IMR-90 (cell line): ENCODE measurements around the gene CUX1. TPM values are rescaled to one million over a fixed set of nuclear protein-coding genes. Genes with fewer than 3 reads are reported as not detected.

Experiments
- ATAC-seq: fragments of 200-7000 bp; cut with Tn5 transposase; 2 replicates; pipeline ENCODE4 v1.9.1; 2020; ENCODE audit warnings: low read depth, mild to moderate bottlenecking, moderate library complexity
- BruUV-seq: library from RNA; stranded (reverse); fragments of 400-500 nt; replicated peaks from 2 replicates; lab custom pipeline; 2021; lab: Mats Ljungman, UMichigan
- CTCF ChIA-PET: fragments of 300-600 bp; formaldehyde crosslinking; extraction: SDS; loops from one replicate; lab custom pipeline; 2021; ENCODE audit warnings: antibody characterized with exemption; lab: Yijun Ruan, JAX
- POLR2A ChIA-PET: fragments of 300-600 bp; sonication (Branson Sonifier 250); formaldehyde crosslinking; loops from one replicate; lab custom pipeline; 2022; ENCODE audit warnings: antibody characterized with exemption; ENCODE audit not compliant: unreplicated experiment; lab: Charles Lee
- DNase-seq: peaks from one replicate; pipeline ENCODE4 v3.0.0; 2013
- H2AFZ ChIP-seq: replicated peaks from 2 replicates; pipeline ENCODE3; 2013; ENCODE audit warnings: low read length, mild to moderate bottlenecking; ENCODE audit not compliant: poor library complexity
- H2AK5ac ChIP-seq: 2 replicates; pipeline ENCODE4 v1.6.1; 2013; ENCODE audit warnings: low read depth, low read length, inconsistent platforms
- H2AK9ac ChIP-seq: replicated peaks from 2 replicates; pipeline ENCODE3; 2013; ENCODE audit warnings: mild to moderate bottlenecking, low read depth, low read length, moderate library complexity; ENCODE audit not compliant: poor library complexity
- H2BK120ac ChIP-seq: 2 replicates; pipeline ENCODE4 v1.6.1; 2013; ENCODE audit warnings: low read depth, low read length, inconsistent platforms
- H2BK15ac ChIP-seq: 3 replicates; pipeline ENCODE4 v1.6.1; 2013; ENCODE audit warnings: low read depth, low read length, inconsistent platforms
- H2BK20ac ChIP-seq: 2 replicates; pipeline ENCODE4 v1.6.1; 2013; ENCODE audit warnings: low read depth, mild to moderate bottlenecking, inconsistent platforms, low read length, moderate library complexity
- H2BK5ac ChIP-seq: 2 replicates; pipeline ENCODE4 v1.6.1; 2013; ENCODE audit warnings: mild to moderate bottlenecking, low read depth, low read length, inconsistent platforms; ENCODE audit not compliant: poor library complexity, severe bottlenecking
- H3K14ac ChIP-seq: replicated peaks from 2 replicates; pipeline ENCODE4 v1.6.1; 2013; ENCODE audit warnings: low read depth, low read length, inconsistent platforms
- H3K18ac ChIP-seq: 2 replicates; pipeline ENCODE4 v1.6.1; 2013; ENCODE audit warnings: low read depth, low read length, control low read depth
- H3K23ac ChIP-seq: 2 replicates; pipeline ENCODE4 v1.6.1; 2013; ENCODE audit warnings: low read depth, low read length, inconsistent platforms
- H3K27ac ChIP-seq: 2 replicates; pipeline ENCODE4 v1.5.1; 2013; ENCODE audit warnings: mild to moderate bottlenecking, control low read depth, low read length; ENCODE audit not compliant: insufficient read depth
- H3K27me3 ChIP-seq: 2 replicates; pipeline ENCODE4 v1.6.1; 2013; ENCODE audit warnings: low read length; ENCODE audit not compliant: control insufficient read depth, insufficient read depth
- H3K36me3 ChIP-seq: 2 replicates; pipeline ENCODE4 v1.6.1; 2013; ENCODE audit warnings: low read length, mixed read lengths; ENCODE audit not compliant: control insufficient read depth, insufficient read depth
- H3K4ac ChIP-seq: 2 replicates; pipeline ENCODE4 v1.6.1; 2013; ENCODE audit warnings: low read depth, low read length, inconsistent platforms
- H3K4me1 ChIP-seq: 2 replicates; pipeline ENCODE4 v1.6.1; 2013; ENCODE audit warnings: low read length, mixed read lengths; ENCODE audit not compliant: control insufficient read depth, insufficient read depth
- H3K4me2 ChIP-seq: 2 replicates; pipeline ENCODE4 v1.6.1; 2013; ENCODE audit warnings: low read depth, mild to moderate bottlenecking, control low read depth, low read length, moderate library complexity
- H3K4me3 ChIP-seq: 2 replicates; pipeline ENCODE4 v1.5.1; 2013; ENCODE audit warnings: low read depth, mild to moderate bottlenecking, control low read depth, low read length, moderate library complexity; ENCODE audit not compliant: insufficient read depth
- H3K56ac ChIP-seq: 2 replicates; pipeline ENCODE4 v1.6.1; 2013; ENCODE audit warnings: low read length, inconsistent platforms; ENCODE audit not compliant: insufficient read depth; ENCODE audit errors: extremely low read depth
- H3K79me1 ChIP-seq, 2 experiments: 2 replicates each; pipeline ENCODE4 v1.6.1; 2013; ENCODE audit warnings: low read length in 2 of 2, inconsistent platforms in 1 of 2, low read depth in 1 of 2
- H3K9ac ChIP-seq: 2 replicates; pipeline ENCODE4 v1.6.1; 2013; ENCODE audit warnings: low read depth, low read length, control low read depth
- H3K9me1 ChIP-seq: 2 replicates; pipeline ENCODE4 v1.6.1; 2013; ENCODE audit warnings: low read length, inconsistent platforms; ENCODE audit not compliant: insufficient read depth
- H3K9me3 ChIP-seq: 2 replicates; pipeline ENCODE4 v1.6.1; 2013; ENCODE audit warnings: low read length; ENCODE audit not compliant: control insufficient read depth, insufficient read depth
- H4K20me1 ChIP-seq: 2 replicates; pipeline ENCODE4 v1.6.1; 2013; ENCODE audit warnings: low read length, inconsistent platforms; ENCODE audit not compliant: insufficient read depth
- H4K5ac ChIP-seq: 2 replicates; pipeline ENCODE4 v1.6.1; 2013; ENCODE audit warnings: mild to moderate bottlenecking, low read depth, low read length, control low read depth
- H4K8ac ChIP-seq, 2 experiments: 2 replicates each; pipeline ENCODE4 v1.6.1; 2013; ENCODE audit warnings: low read depth in 2 of 2, low read length in 2 of 2, control low read depth in 1 of 2, inconsistent platforms in 1 of 2
- H4K91ac ChIP-seq: 2 replicates; pipeline ENCODE4 v1.6.1; 2013; ENCODE audit warnings: low read depth, low read length, inconsistent platforms; ENCODE audit not compliant: insufficient read depth
- BHLHE40 ChIP-seq: fragments of 150-350 bp; IDR thresholded peaks from 2 replicates; pipeline ENCODE4 v1.6.1; 2016; ENCODE audit warnings: mild to moderate bottlenecking, low read depth, low read length
- CEBPB ChIP-seq: IDR thresholded peaks from 2 replicates; pipeline ENCODE4 v1.6.1; 2012; ENCODE audit warnings: low read depth, low read length, improper control_type of control experiment
- CHD1 ChIP-seq: IDR thresholded peaks from 2 replicates; pipeline ENCODE4 v1.6.1; 2012; ENCODE audit warnings: low read depth, low read length, improper control_type of control experiment
- FOS ChIP-seq: fragments of 150-350 bp; IDR thresholded peaks from 2 replicates; pipeline ENCODE4 v1.6.1; 2016; ENCODE audit warnings: low read depth, low read length
- MAFK ChIP-seq: IDR thresholded peaks from 2 replicates; pipeline ENCODE4 v1.6.1; 2012; ENCODE audit warnings: low read depth, low read length, improper control_type of control experiment
- MAZ ChIP-seq: IDR thresholded peaks from 2 replicates; pipeline ENCODE4 v1.6.1; 2012; ENCODE audit warnings: low read depth, mild to moderate bottlenecking, low read length, improper control_type of control experiment, moderate library complexity, borderline replicate concordance
- MXI1 ChIP-seq: IDR thresholded peaks from 2 replicates; pipeline ENCODE4 v1.6.1; 2012; ENCODE audit warnings: low read depth, mild to moderate bottlenecking, low read length, moderate library complexity, borderline replicate concordance
- NFE2L2 ChIP-seq: fragments of 150-350 bp; IDR thresholded peaks from 2 replicates; pipeline ENCODE4 v1.6.1; 2016; ENCODE audit warnings: low read depth, mild to moderate bottlenecking, low read length
- POLR2A ChIP-seq: IDR thresholded peaks from 2 replicates; pipeline ENCODE4 v1.6.1; 2012; ENCODE audit warnings: mild to moderate bottlenecking, low read depth, low read length
- RAD21 ChIP-seq: IDR thresholded peaks from 2 replicates; pipeline ENCODE4 v1.6.1; 2012; ENCODE audit warnings: low read length, improper control_type of control experiment
- RCOR1 ChIP-seq: IDR thresholded peaks from 2 replicates; pipeline ENCODE4 v1.6.1; 2012; ENCODE audit warnings: mild to moderate bottlenecking, low read length, improper control_type of control experiment; ENCODE audit not compliant: insufficient replicate concordance
- RFX5 ChIP-seq: IDR thresholded peaks from 2 replicates; pipeline ENCODE4 v1.8.0; 2012; ENCODE audit warnings: low read depth, mild to moderate bottlenecking, low read length, moderate library complexity
- SMC3 ChIP-seq: fragments of 150-350 bp; IDR thresholded peaks from 2 replicates; pipeline ENCODE4 v1.6.1; 2016; ENCODE audit warnings: low read depth, mild to moderate bottlenecking, antibody characterized with exemption, low read length, moderate library complexity
- WGBS, 2 experiments: methylation state at CpG; one replicate each; pipeline versions ENCODE4 v1.1.5 to v1.1.7; 2013; ENCODE audit warnings: missing lambda C conversion rate in 2 of 2; ENCODE audit not compliant: insufficient read length in 1 of 2; ENCODE audit errors: extremely low coverage in 2 of 2; 5-methylcytosine and 5-hydroxymethylcytosine counted together
- dilution Hi-C: fragments of 300-500 bp; cut with HindIII; formaldehyde crosslinking; loops from one replicate; pipeline ENCODE4 v1.14.3; 2018; ENCODE audit warnings: low sequenced_read_pairs; ENCODE audit not compliant: unreplicated experiment
- in situ Hi-C: fragments of 300-500 bp; cut with MboI; formaldehyde crosslinking; loops from 3 replicates; pipeline ENCODE4 v1.14.3; 2019; ENCODE audit warnings: low sequenced_read_pairs, inconsistent platforms, mixed read lengths
- intact Hi-C: fragments of 100-400 bp; cut with micrococcal nuclease; formaldehyde crosslinking; loops from 2 replicates; pipeline ENCODE4 v1.10.0; 2022
- polyA plus RNA-seq, 3 experiments: library from polyadenylated mRNA; depleted of rRNA; stranded (reverse); fragments of >200 nt; gene quantifications; 2 replicates each; pipeline ENCODE4 v1.2.3, GENCODE V29; 2012; ENCODE audit warnings: low replicate concordance in 1 of 3
- total RNA-seq: library from RNA; depleted of rRNA; stranded (reverse); fragments of >200 nt; gene quantifications from 2 replicates; pipeline ENCODE4 v1.2.3, GENCODE V29; 2012
- TF ChIP-seq, protein P1 (sequence below): fragments of 150-350 bp; IDR thresholded peaks from 2 replicates; pipeline ENCODE4 v1.6.1; 2017; ENCODE audit warnings: mild to moderate bottlenecking, antibody characterized with exemption, low read length, low read depth
- TF ChIP-seq, protein P2 (sequence below): conservative IDR thresholded peaks from 2 replicates; pipeline ENCODE4 v1.5.1; 2012; ENCODE audit warnings: mild to moderate bottlenecking, low read depth, low read length, improper control_type of control experiment
- TF ChIP-seq, protein P3 (sequence below): fragments of 150-350 bp; IDR thresholded peaks from 2 replicates; pipeline ENCODE4 v1.6.1; 2016; ENCODE audit warnings: low read depth, mild to moderate bottlenecking, low read length, moderate library complexity, borderline replicate concordance

The CUX1 gene
- total and polyA plus RNA-seq, 2 of the 4 experiments (the other 2 are of a cell fraction), result 19.7 to 46.4 TPM

DNA sequence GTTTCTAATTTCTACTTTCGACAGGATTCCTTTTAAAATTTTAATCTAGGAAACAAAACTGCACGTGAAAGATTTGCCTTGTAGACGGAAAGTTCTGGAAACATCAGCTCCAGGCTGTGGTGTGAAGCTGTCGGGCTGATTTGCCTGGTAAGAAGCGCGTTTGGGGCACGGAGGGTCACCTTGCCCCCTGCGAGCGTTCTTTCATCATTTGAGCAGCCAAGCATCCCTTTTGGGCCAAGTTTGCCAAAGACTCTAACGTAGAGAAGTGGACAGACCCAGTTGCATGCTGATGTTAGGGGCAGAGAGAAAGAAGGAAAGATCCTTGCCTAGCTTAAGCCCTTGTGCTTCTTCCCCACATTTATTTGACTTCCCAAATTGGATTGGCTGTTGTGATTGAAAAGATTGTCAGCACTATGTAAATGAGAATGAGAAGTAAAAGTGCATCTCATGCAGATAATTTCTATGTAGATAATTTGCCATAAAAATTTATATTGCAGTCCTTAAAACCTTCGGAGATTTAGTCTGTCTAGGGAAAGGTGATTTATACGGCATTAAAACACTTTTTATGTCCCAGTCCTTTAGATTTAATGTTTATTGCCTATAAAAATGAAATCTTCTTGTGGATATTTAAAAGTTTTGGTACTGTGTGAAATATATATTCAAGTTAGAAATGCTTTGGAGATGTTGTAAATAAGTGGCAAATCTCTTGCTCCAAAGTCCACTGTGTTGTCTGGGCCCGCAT, 76.1 kb downstream of the CUX1 start:
- ATAC-seq (no peak), DNase-seq (no peak)
- intact Hi-C loops (no loop called here), dilution Hi-C loops (no loop called here), in situ Hi-C loops (no loop called here)
- Histone ChIP-seq H2BK5ac (no peak overlapping the region), H3K56ac (no peak overlapping the region), H2BK120ac (no peak overlapping the region), H3K4me3 (no peak overlapping the region), H2AK9ac (no peak overlapping the region), H3K4me1 (peaks cover 4% of the 10 kb centered on the region), H4K20me1 (peaks cover 28% of the 10 kb centered on the region; the same call in 1 of the 2 replicates), H3K36me3 (no peaks in the 10 kb centered on the region), H3K4ac (no peak overlapping the region), H2AK5ac (no peak overlapping the region), H3K27ac (no peak overlapping the region), H3K79me1 (peaks cover 34 to 79% of the 10 kb centered on the region in 2 experiments), H4K5ac (no peak overlapping the region), H3K18ac (no peak overlapping the region), H2AFZ (no peak overlapping the region), H3K23ac (no peak overlapping the region), H2BK20ac (no peak overlapping the region), H3K9ac (no peak overlapping the region), H3K9me3 (no peaks in the 10 kb centered on the region), H3K4me2 (no peak overlapping the region), H3K27me3 (no peaks in the 10 kb centered on the region), H4K91ac (no peak overlapping the region), H2BK15ac (no peak overlapping the region), H3K14ac (no peak overlapping the region), H4K8ac (no peak overlapping the region), H3K9me1 (peaks cover 12% of the 10 kb centered on the region; the same call in 1 of the 2 replicates)
- WGBS, 2 experiments, result 92% methylated on average over 5 of the region's 13 CpGs; no CpG with 5 or more reads in 1 of the 2 experiments
- TF ChIP-seq, protein P1, sequence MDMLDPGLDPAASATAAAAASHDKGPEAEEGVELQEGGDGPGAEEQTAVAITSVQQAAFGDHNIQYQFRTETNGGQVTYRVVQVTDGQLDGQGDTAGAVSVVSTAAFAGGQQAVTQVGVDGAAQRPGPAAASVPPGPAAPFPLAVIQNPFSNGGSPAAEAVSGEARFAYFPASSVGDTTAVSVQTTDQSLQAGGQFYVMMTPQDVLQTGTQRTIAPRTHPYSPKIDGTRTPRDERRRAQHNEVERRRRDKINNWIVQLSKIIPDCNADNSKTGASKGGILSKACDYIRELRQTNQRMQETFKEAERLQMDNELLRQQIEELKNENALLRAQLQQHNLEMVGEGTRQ, result no peak
- TF ChIP-seq FOS (no peak), SMC3 (no peak), MXI1 (no peak), RCOR1 (no peak), NFE2L2 (no peak), CHD1 (no peak), CEBPB (no peak), MAZ (no peak), MAFK (no peak), RFX5 (no peak), RAD21 (no peak), BHLHE40 (no peak), POLR2A (no peak)
- TF ChIP-seq, protein P2, sequence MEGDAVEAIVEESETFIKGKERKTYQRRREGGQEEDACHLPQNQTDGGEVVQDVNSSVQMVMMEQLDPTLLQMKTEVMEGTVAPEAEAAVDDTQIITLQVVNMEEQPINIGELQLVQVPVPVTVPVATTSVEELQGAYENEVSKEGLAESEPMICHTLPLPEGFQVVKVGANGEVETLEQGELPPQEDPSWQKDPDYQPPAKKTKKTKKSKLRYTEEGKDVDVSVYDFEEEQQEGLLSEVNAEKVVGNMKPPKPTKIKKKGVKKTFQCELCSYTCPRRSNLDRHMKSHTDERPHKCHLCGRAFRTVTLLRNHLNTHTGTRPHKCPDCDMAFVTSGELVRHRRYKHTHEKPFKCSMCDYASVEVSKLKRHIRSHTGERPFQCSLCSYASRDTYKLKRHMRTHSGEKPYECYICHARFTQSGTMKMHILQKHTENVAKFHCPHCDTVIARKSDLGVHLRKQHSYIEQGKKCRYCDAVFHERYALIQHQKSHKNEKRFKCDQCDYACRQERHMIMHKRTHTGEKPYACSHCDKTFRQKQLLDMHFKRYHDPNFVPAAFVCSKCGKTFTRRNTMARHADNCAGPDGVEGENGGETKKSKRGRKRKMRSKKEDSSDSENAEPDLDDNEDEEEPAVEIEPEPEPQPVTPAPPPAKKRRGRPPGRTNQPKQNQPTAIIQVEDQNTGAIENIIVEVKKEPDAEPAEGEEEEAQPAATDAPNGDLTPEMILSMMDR, result no peak
- TF ChIP-seq, protein P3, sequence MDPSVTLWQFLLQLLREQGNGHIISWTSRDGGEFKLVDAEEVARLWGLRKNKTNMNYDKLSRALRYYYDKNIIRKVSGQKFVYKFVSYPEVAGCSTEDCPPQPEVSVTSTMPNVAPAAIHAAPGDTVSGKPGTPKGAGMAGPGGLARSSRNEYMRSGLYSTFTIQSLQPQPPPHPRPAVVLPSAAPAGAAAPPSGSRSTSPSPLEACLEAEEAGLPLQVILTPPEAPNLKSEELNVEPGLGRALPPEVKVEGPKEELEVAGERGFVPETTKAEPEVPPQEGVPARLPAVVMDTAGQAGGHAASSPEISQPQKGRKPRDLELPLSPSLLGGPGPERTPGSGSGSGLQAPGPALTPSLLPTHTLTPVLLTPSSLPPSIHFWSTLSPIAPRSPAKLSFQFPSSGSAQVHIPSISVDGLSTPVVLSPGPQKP, result no peak
- BruUV-seq, result no TSS peak
- ChIA-PET CTCF (no interaction called here), POLR2A (no interaction called here)
